ENCODE measurements around the gene CHCHD3.

- TF ChIP-seq CTCF (IDR thresholded peaks at IDR 0.05) = no peak
- TF ChIP-seq POLR2A (IDR thresholded peaks at IDR 0.05) = no peak
- no peak for TF ChIP-seq EP300 (IDR thresholded peaks at IDR 0.05)
These were observed 37.2 kb upstream of the CHCHD3 start for GRCh38 chr7:133119067-133119466.

All from tibial nerve (tissue), 4 donors.